Thoracic aorta (tissue), 2 donors: ENCODE results near the gene GP9. TPM values are rescaled to one million over a fixed set of nuclear protein-coding genes. Genes with fewer than 3 reads are reported as not detected.
"Not testable (repeated sequence)": the region's sequence is repeated elsewhere in the genome, so short reads cannot be mapped to it uniquely, and the experiment has no call there.

Source experiments
- ATAC-seq: fragments of 150-250 bp; one replicate; pipeline ENCODE4 v1.8.0; 2017; ENCODE audit warnings: low read depth; ENCODE audit not compliant: insufficient number of reproducible peaks, low FRiP score
- DNase-seq: peaks from one replicate; pipeline ENCODE4 v3.0.0-alpha.2; 2020; ENCODE audit warnings: low spot score
- H3K27ac ChIP-seq, 2 donors: fragments of 200-600 bp; sonication (generic); 1 replicate in 1 of 2; 2 replicates in 1 of 2; pipeline ENCODE4 v1.5.1; 2016; ENCODE audit warnings: mild to moderate bottlenecking in 2 of 2, moderate library complexity in 2 of 2
- H3K27me3 ChIP-seq: fragments of 200-600 bp; sonication (generic); replicated peaks from 2 replicates; pipeline ENCODE4 v1.6.0; 2016; ENCODE audit warnings: mild to moderate bottlenecking; ENCODE audit not compliant: insufficient read depth
- H3K36me3 ChIP-seq: fragments of 200-600 bp; sonication (generic); one replicate; pipeline ENCODE4 v1.5.1; 2016
- H3K4me1 ChIP-seq, 2 donors: fragments of 200-600 bp; sonication (generic); 1 replicate in 1 of 2; 2 replicates in 1 of 2; pipeline versions ENCODE4 v1.5.1 to v1.6.0; 2016; ENCODE audit warnings: low read depth in 2 of 2, mild to moderate bottlenecking in 1 of 2; ENCODE audit not compliant: control insufficient read depth in 1 of 2
- H3K4me3 ChIP-seq: fragments of 200-600 bp; sonication (generic); 2 replicates; pipeline ENCODE4 v1.5.1; 2016; ENCODE audit warnings: mild to moderate bottlenecking
- H3K9me3 ChIP-seq: fragments of 200-600 bp; sonication (generic); 2 replicates; pipeline ENCODE4 v1.5.1; 2016
- CTCF ChIP-seq: fragments of 200-600 bp; sonication (generic); IDR thresholded peaks from one replicate; pipeline ENCODE4 v1.5.1; 2019; ENCODE audit warnings: antibody characterized with exemption
- total RNA-seq, 2 donors: library from RNA; depleted of rRNA; stranded (reverse); fragments of >200 nt; gene quantifications; one replicate each; pipeline versions ENCODE4 v1.1.0 to v1.2.3, GENCODE V29; 2016

The GP9 gene
- total RNA-seq, 2 donors from 2014 or later, result not detected

GRCh38 chr3:129087138-129087702 lies 26.6 kb downstream of the GP9 start:
- Histone ChIP-seq H3K4me1 (peaks cover 6 to 22% of the 10 kb centered on the region in 2 donors), H3K27ac (peak overlapping the region; percentile 87 to 98), H3K36me3 (peaks cover 4% of the 10 kb centered on the region), H3K4me3 (peak overlapping the region; percentile 31), H3K27me3 (no peaks in the 10 kb centered on the region), H3K9me3 (no peaks in the 10 kb centered on the region)
- TF ChIP-seq CTCF, result no peak
- DNase-seq (peak; percentile 25), ATAC-seq (peak; percentile 79)

GRCh38 chr3:129087904-129088303 lies 27.3 kb downstream of the GP9 start:
- Histone ChIP-seq H3K27ac (peak overlapping the region in 1 of 2 donors; percentile 98), H3K4me1 (peaks cover 6 to 22% of the 10 kb centered on the region in 2 donors)
- not testable (repeated sequence) for H3K9me3 ChIP-seq, DNase-seq, H3K4me3 ChIP-seq, H3K36me3 ChIP-seq, H3K27me3 ChIP-seq
- peak; percentile 94 for ATAC-seq

- not testable (repeated sequence) for H3K36me3 ChIP-seq, H3K27ac ChIP-seq, H3K4me3 ChIP-seq, H3K27me3 ChIP-seq, DNase-seq, H3K9me3 ChIP-seq, ATAC-seq
- H3K4me1 ChIP-seq, result peaks cover 6 to 22% of the 10 kb centered on the region in 2 donors
Observed at GRCh38 chr3:129088312-129088711, 27.7 kb downstream of the GP9 start.

GRCh38 chr3:129095285-129095684 lies 34.7 kb downstream of the GP9 start:
- Histone ChIP-seq H3K9me3 (no peaks in the 10 kb centered on the region), H3K36me3 (peaks cover 27% of the 10 kb centered on the region), H3K27me3 (no peaks in the 10 kb centered on the region), H3K4me1 (peaks cover 0 to 8% of the 10 kb centered on the region in 2 donors), H3K4me3 (no peak overlapping the region), H3K27ac (no peak overlapping the region)
- DNase-seq (no peak), ATAC-seq (no peak)
- TF ChIP-seq CTCF, result no peak

- no peak for TF ChIP-seq CTCF
- H3K36me3 ChIP-seq, result peaks cover 2% of the 10 kb centered on the region
- H3K27ac ChIP-seq, result no peak overlapping the region
- no peaks in the 10 kb centered on the region for H3K27me3 ChIP-seq
- H3K9me3 ChIP-seq, result no peaks in the 10 kb centered on the region
- no peak for DNase-seq
- no peak overlapping the region for H3K4me3 ChIP-seq
- no peak for ATAC-seq
- peaks cover 0 to 11% of the 10 kb centered on the region in 2 donors for H3K4me1 ChIP-seq
Observed at GRCh38 chr3:129100274-129100673, 39.7 kb downstream of the GP9 start.

- DNase-seq (no peak), ATAC-seq (no peak)
- Histone ChIP-seq H3K9me3 (no peaks in the 10 kb centered on the region), H3K27me3 (no peaks in the 10 kb centered on the region), H3K36me3 (no peaks in the 10 kb centered on the region), H3K27ac (no peak overlapping the region), H3K4me1 (peaks cover 4 to 22% of the 10 kb centered on the region in 2 donors), H3K4me3 (no peak overlapping the region)
- TF ChIP-seq CTCF, result no peak
Observed at GRCh38 chr3:129101370-129102138, 41.0 kb downstream of the GP9 start.
